Activated naive CD4-positive, alpha-beta T cell treated with anti-CD3 and anti-CD28 coated beads, Interleukin-2, amount 50 U/mL, for 24 hours (primary cell): ENCODE results near the gene MSMO1.
"Not testable (repeated sequence)": the region's sequence is repeated elsewhere in the genome, so short reads cannot be mapped to it uniquely, and the experiment has no call there.

ENCODE experiments used
- H3K27ac Mint-ChIP-seq: one replicate; pipeline ENCODE4 v1.8.0; 2021; ENCODE audit warnings: mild to moderate bottlenecking, mixed read lengths
- H3K27me3 Mint-ChIP-seq: one replicate; pipeline ENCODE4 v1.8.0; 2021; ENCODE audit warnings: mixed read lengths
- H3K36me3 Mint-ChIP-seq: one replicate; pipeline ENCODE4 v1.8.0; 2021; ENCODE audit warnings: mixed read lengths
- H3K4me1 Mint-ChIP-seq: one replicate; pipeline ENCODE4 v1.8.0; 2021; ENCODE audit warnings: mixed read lengths
- H3K4me3 Mint-ChIP-seq: one replicate; pipeline ENCODE4 v1.8.0; 2021; ENCODE audit warnings: mild to moderate bottlenecking, mixed read lengths
- H3K9me3 Mint-ChIP-seq: one replicate; pipeline ENCODE4 v1.8.0; 2021; ENCODE audit warnings: mixed read lengths

The MSMO1 gene

GRCh38 chr4:165327211-165328100 is at the start of gene MSMO1:
Gene MSMO1 (plus strand): TSS chr4:165327669. CDS start chr4:165333371, 5,702 bp downstream.
- no peaks in the 10 kb centered on the region for H3K9me3 Mint-ChIP-seq
- peaks cover 23% of the 10 kb centered on the region for H3K4me1 Mint-ChIP-seq
- no peak within 1 kb of the TSS for H3K27ac Mint-ChIP-seq
- H3K36me3 Mint-ChIP-seq = peaks cover 11% of the 10 kb centered on the region
- H3K27me3 Mint-ChIP-seq = no peaks in the 10 kb centered on the region
- H3K4me3 Mint-ChIP-seq = no peak within 1 kb of the TSS

GRCh38 chr4:165279531-165279930 is 47.9 kb upstream of the MSMO1 start:
- H3K27me3 Mint-ChIP-seq = not testable (repeated sequence)
- peaks cover 21% of the 10 kb centered on the region for H3K36me3 Mint-ChIP-seq

GRCh38 chr4:165284697-165285096 is 42.8 kb upstream of the MSMO1 start:
- Mint-ChIP-seq H3K36me3 (peaks cover 22% of the 10 kb centered on the region), H3K4me1 (peaks cover 47% of the 10 kb centered on the region)
- not testable (repeated sequence) for H3K27ac Mint-ChIP-seq

More at GRCh38 chr4:165279531-165279930, 47.9 kb upstream of the MSMO1 start:
- H3K4me1 Mint-ChIP-seq, H3K27ac Mint-ChIP-seq, H3K9me3 Mint-ChIP-seq, H3K4me3 Mint-ChIP-seq: not testable (repeated sequence)

GRCh38 chr4:165286619-165287340 is 40.7 kb upstream of the MSMO1 start:
- Mint-ChIP-seq H3K36me3 (peaks cover 18% of the 10 kb centered on the region), H3K4me3 (peak overlapping the region; percentile 48), H3K27ac (peak overlapping the region; percentile 72), H3K4me1 (peaks cover 55% of the 10 kb centered on the region)
- not testable (repeated sequence) for H3K9me3 Mint-ChIP-seq, H3K27me3 Mint-ChIP-seq

More at GRCh38 chr4:165284697-165285096, 42.8 kb upstream of the MSMO1 start:
- H3K9me3 Mint-ChIP-seq, H3K27me3 Mint-ChIP-seq, H3K4me3 Mint-ChIP-seq: not testable (repeated sequence)

GRCh38 chr4:165288226-165288625 is 39.2 kb upstream of the MSMO1 start:
- Mint-ChIP-seq H3K27ac (no peak overlapping the region), H3K4me3 (no peak overlapping the region), H3K36me3 (peaks cover 9% of the 10 kb centered on the region), H3K27me3 (no peaks in the 10 kb centered on the region), H3K4me1 (peaks cover 55% of the 10 kb centered on the region), H3K9me3 (peaks cover 5% of the 10 kb centered on the region)

- peaks cover 5% of the 10 kb centered on the region for H3K9me3 Mint-ChIP-seq
- H3K27me3 Mint-ChIP-seq = no peaks in the 10 kb centered on the region
- peaks cover 57% of the 10 kb centered on the region for H3K4me1 Mint-ChIP-seq
- H3K27ac Mint-ChIP-seq = no peak overlapping the region
- peaks cover 9% of the 10 kb centered on the region for H3K36me3 Mint-ChIP-seq
- H3K4me3 Mint-ChIP-seq = no peak overlapping the region
These were observed 38.6 kb upstream of the MSMO1 start for GRCh38 chr4:165288639-165289422.

GRCh38 chr4:165289423-165289785 is 38.1 kb upstream of the MSMO1 start:
- no peaks in the 10 kb centered on the region for H3K27me3 Mint-ChIP-seq
- H3K4me3 Mint-ChIP-seq = no peak overlapping the region
- H3K9me3 Mint-ChIP-seq = peaks cover 4% of the 10 kb centered on the region
- H3K4me1 Mint-ChIP-seq = peaks cover 63% of the 10 kb centered on the region
- peaks cover 5% of the 10 kb centered on the region for H3K36me3 Mint-ChIP-seq
- H3K27ac Mint-ChIP-seq = no peak overlapping the region

GRCh38 chr4:165293061-165293460 is 34.4 kb upstream of the MSMO1 start:
- H3K27me3 Mint-ChIP-seq = no peaks in the 10 kb centered on the region
- H3K27ac Mint-ChIP-seq = no peak overlapping the region
- H3K36me3 Mint-ChIP-seq = peaks cover 2% of the 10 kb centered on the region
- H3K9me3 Mint-ChIP-seq = no peaks in the 10 kb centered on the region
- H3K4me1 Mint-ChIP-seq = peaks cover 48% of the 10 kb centered on the region
- no peak overlapping the region for H3K4me3 Mint-ChIP-seq

GRCh38 chr4:165293927-165294649 is 33.4 kb upstream of the MSMO1 start:
- Mint-ChIP-seq H3K27me3 (no peaks in the 10 kb centered on the region), H3K36me3 (peaks cover 6% of the 10 kb centered on the region), H3K4me1 (peaks cover 40% of the 10 kb centered on the region), H3K4me3 (peak overlapping the region; percentile 34), H3K27ac (no peak overlapping the region), H3K9me3 (no peaks in the 10 kb centered on the region)

GRCh38 chr4:165294907-165295306 is 32.6 kb upstream of the MSMO1 start:
- H3K27me3 Mint-ChIP-seq = no peaks in the 10 kb centered on the region
- peak overlapping the region; percentile 57 for H3K27ac Mint-ChIP-seq
- H3K9me3 Mint-ChIP-seq = no peaks in the 10 kb centered on the region
- peaks cover 8% of the 10 kb centered on the region for H3K36me3 Mint-ChIP-seq
- H3K4me3 Mint-ChIP-seq = peak overlapping the region; percentile 34
- H3K4me1 Mint-ChIP-seq = peaks cover 39% of the 10 kb centered on the region

- Mint-ChIP-seq H3K27ac (no peak overlapping the region), H3K9me3 (no peaks in the 10 kb centered on the region), H3K27me3 (no peaks in the 10 kb centered on the region)
These were observed 29.8 kb upstream of the MSMO1 start for GRCh38 chr4:165297626-165298025.

GRCh38 chr4:165299399-165300060 is 27.9 kb upstream of the MSMO1 start:
- peaks cover 51% of the 10 kb centered on the region for H3K4me1 Mint-ChIP-seq
- no peaks in the 10 kb centered on the region for H3K9me3 Mint-ChIP-seq
- no peaks in the 10 kb centered on the region for H3K27me3 Mint-ChIP-seq
- H3K27ac Mint-ChIP-seq = no peak overlapping the region
- no peak overlapping the region for H3K4me3 Mint-ChIP-seq
- peaks cover 11% of the 10 kb centered on the region for H3K36me3 Mint-ChIP-seq

More at GRCh38 chr4:165297626-165298025, 29.8 kb upstream of the MSMO1 start:
- Mint-ChIP-seq H3K4me3 (no peak overlapping the region), H3K36me3 (peaks cover 6% of the 10 kb centered on the region), H3K4me1 (peaks cover 49% of the 10 kb centered on the region)

GRCh38 chr4:165301833-165302232 is 25.6 kb upstream of the MSMO1 start:
- H3K4me3 Mint-ChIP-seq = peak overlapping the region; percentile 83
- H3K4me1 Mint-ChIP-seq = peaks cover 42% of the 10 kb centered on the region

GRCh38 chr4:165302658-165303057 is 24.8 kb upstream of the MSMO1 start:
- Mint-ChIP-seq H3K36me3 (peaks cover 15% of the 10 kb centered on the region), H3K27me3 (no peaks in the 10 kb centered on the region), H3K27ac (peak overlapping the region; percentile 80), H3K4me3 (no peak overlapping the region), H3K4me1 (peaks cover 42% of the 10 kb centered on the region), H3K9me3 (no peaks in the 10 kb centered on the region)

More at GRCh38 chr4:165301833-165302232, 25.6 kb upstream of the MSMO1 start:
- Mint-ChIP-seq H3K27me3 (no peaks in the 10 kb centered on the region), H3K9me3 (no peaks in the 10 kb centered on the region), H3K36me3 (peaks cover 14% of the 10 kb centered on the region), H3K27ac (peak overlapping the region; percentile 94)
